Measurements from ENCODE around the gene CPT1B.
"Not testable (repeated sequence)": the region's sequence is repeated elsewhere in the genome, so short reads cannot be mapped to it uniquely, and the experiment has no call there.

Gene CPT1B

DNA sequence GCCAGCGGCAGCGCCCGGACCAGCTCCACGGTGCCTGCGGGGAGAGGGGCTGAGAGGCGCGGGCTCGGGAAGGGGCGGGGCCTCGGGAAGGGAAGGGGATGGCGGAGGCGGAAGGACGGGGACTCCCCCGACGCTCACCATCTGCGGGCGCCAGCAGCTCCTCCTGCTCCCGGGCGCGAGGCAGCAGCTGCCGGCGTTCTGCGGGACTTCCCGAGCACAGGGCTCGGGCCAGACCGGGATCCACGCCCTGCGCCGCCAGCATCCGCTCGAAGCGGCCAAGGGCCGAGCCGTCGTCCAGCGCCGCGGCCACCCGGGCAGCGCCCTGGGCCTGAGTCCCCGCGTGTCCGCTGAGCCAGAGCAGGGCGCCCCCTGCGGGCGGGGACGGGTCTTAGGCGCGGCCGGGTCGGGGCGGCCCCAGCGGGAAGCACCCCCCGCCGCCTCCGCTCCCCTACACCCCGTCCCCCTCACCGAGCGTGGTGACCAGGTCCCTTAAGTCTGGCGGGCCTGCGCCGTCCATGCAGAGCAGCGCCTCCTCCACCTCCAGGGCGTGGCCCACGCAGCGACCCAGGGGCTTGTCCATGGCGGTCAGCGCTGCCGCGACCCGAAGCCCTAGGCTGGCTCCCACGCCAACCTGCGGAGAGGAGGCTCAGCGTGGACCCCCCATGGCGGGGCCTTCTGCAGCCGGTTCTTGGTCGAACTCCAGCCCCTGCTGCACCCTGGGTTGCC is 52.0 kb downstream of the CPT1B start:
- peak; percentile 64 for DNase-seq

DNA sequence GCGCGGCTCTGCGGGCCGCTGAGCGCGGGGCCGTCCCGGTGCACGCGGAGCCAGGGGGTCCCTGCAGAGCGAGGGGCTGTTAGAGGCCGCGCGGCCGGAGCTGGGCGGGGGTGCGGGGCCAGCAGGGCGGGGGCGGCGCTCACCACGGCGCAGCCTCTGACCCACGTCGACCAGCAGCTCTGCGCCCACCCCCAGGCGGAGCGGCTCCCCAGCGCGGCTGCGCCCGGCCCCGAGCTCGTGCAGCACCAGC is 52.4 kb downstream of the CPT1B start:
- no peak for DNase-seq

DNA sequence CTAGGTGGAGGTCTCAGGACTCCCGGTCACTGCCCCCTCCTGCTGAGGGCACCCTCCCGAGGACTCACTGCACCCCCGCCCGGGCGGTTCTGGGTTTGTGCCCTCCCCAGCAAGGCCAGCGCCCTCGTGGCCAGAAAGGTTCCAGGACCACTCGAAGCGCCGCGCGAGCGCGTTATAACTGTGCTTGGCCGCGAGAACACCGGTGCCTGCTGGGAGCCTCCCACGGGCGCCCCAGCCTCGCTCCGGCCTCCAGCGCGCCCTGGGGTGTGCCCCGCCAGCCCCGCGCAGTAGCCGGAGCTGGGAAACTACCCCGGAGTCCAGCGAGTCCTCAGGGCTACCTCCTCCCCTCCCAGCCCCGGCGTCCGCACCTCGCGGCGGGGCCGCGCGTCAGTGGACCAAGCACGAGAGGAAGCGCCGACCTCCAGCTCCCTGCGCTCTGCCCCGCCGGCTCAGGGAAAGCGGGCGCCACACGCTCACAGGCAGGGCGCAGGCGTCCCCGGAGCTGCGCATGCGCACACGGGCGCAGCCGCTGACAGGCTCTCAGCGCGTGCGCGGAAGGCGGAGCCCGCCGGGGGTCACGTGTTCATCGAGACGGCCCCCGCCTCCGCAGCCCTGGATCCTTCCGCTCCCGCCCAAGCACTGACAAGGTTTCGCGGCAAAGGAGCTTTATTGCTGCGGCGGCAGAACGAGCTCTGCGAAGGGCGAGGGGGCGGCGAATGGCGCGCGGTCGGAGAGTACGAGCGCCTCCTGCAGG is 52.9 kb downstream of the CPT1B start, which contains the start of gene SCO2:
TSS of gene SCO2 (minus strand) at position 495 of the 754 bp plus-strand sequence. CDS start 1,187 bp downstream, outside the sequence.
- peak; percentile 91 for DNase-seq

GRCh38 chr22:50524676-50525103 is 53.5 kb downstream of the CPT1B start:
- DNase-seq: no peak

- no peak for DNase-seq
Measured at GRCh38 chr22:50523806-50524675, 54.2 kb downstream of the CPT1B start.

DNA sequence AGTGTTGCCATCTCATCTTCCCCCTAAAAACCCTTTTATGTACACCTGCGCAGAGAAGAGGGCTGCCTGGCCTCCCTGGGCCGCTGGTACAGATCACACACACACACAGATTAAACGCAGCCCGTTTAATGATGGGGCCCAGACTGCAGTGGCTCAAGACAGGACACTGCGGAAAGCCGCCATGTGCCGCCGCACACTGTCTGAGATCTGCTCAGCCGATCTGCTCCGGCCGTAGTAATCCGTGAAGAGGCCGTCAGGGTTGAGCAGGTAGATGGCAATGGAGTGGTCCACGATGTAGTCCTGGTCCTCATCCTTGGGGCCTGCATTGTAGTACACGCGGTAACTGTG is 54.8 kb downstream of the CPT1B start:
- DNase-seq: no peak

- DNase-seq: no peak
Measured at GRCh38 chr22:50522806-50523438, 55.3 kb downstream of the CPT1B start.

DNA sequence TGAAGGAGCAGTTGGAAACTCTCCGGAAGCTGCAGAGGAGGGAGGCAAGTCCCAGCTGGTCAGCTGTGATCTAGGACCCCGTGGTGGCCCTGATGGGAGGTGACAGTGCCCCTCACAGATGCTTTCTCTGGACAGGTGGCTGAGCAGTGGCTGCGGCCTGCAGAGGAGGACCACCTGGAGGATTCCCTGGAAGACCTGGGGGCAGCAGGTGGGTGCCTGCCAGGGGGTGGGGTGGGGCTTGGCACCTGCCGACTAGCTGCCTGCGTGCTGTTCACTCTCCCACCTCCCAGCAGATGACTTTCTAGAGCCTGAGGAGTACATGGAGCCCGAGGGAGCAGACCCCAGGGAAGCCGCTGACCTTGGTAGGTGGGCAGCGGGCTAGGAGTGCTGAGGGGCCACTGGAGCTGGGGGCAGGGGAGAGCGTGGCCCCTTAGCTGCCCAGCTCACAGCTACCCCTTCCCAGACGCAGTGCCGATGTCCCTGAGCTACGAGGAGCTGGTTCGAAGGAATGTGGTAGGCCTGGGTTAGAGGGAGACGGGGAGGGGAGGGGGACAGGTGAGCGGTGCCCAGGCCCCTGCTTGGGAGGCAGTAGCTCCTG is 55.9 kb downstream of the CPT1B start:
- no peak for DNase-seq

DNA sequence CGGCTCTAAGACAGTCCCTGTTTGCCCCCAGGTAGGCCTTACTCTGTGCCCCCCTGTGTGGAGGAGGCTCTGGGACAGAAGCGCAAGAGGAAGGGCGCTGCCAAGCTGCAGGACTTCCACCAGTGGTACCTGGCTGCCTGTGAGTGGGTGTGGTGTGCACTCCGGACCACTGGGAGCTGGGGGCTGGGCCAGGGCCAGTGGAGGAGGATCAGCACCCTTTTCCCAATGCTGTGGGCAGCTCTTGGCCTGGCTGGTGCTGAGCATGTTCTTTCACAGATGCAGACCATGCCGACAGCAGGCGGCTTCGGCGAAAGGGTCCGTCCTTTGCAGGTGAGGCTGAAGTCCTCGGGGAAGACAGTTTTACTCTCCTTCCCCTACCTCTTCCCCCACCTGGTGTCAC is 56.5 kb downstream of the CPT1B start:
- no peak for DNase-seq

DNA sequence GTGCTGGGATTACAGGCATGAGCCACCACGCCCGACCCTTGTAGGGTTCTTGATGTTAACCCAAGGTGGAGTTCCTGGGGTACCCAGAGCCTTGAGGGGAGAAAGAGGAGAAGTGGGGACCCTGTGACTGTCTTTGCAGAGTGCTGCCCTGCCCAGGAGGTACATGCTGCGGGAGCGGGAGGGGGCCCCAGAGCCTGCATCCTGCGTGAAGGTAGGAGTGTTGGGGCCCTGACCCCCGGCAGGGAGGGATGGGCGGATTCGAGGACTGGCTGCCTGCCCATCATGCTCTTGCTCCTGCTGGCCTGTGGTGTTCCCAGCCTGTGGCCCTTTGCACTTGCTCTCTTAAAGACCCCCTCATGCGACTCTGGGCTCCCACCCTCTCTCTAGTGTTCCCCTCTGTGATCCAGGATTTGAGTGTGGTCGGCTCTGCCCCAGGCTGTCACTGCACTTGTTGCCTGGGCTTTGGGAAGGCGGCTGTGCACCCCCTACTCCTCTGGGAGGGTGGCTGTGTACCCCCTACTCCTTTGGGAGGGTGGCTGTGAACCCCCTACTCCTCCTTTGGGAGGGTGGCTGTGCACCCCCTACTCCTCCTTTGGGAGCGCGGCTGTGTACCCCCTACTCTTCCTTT is 57.3 kb downstream of the CPT1B start:
- no peak for DNase-seq

- DNase-seq: not testable (repeated sequence)
Measured at GRCh38 chr22:50520184-50520583, 58.0 kb downstream of the CPT1B start.

- DNase-seq: no peak
Measured at GRCh38 chr22:50519151-50519550, 59.1 kb downstream of the CPT1B start.
